Kidney (tissue), 14 donors: ENCODE measurements around the gene MAN1A1. TPM values are rescaled to one million over a fixed set of nuclear protein-coding genes. Genes with fewer than 3 reads are reported as not detected.

Source experiments
- DNase-seq, 5 donors: peaks; one replicate each; pipeline ENCODE4 v3.0.0-alpha.2; 2013 to 2020
- FAIRE-seq: peaks from 2 replicates; lab custom pipeline; 2012; peaks lifted over from hg19 to GRCh38; lab: Jason Lieb, UNC
- H3K27ac ChIP-seq, 2 donors: one replicate each; pipeline ENCODE4 v1.7.0; 2013; ENCODE audit warnings: low read depth in 2 of 2, low read length in 2 of 2, inconsistent platforms in 1 of 2
- H3K27me3 ChIP-seq: one replicate; pipeline ENCODE4 v1.7.1; 2013; ENCODE audit warnings: low read length, inconsistent platforms; ENCODE audit not compliant: control insufficient read depth, insufficient read depth
- H3K36me3 ChIP-seq, 3 donors: one replicate each; pipeline versions ENCODE4 v1.7.0 to v1.7.1; 2013; ENCODE audit warnings: low read length in 3 of 3, control low read depth in 1 of 3, inconsistent platforms in 1 of 3; ENCODE audit not compliant: insufficient read depth in 3 of 3, control insufficient read depth in 2 of 3
- H3K4me1 ChIP-seq, 3 donors: one replicate each; pipeline versions ENCODE4 v1.7.0 to v1.7.1; 2013; ENCODE audit warnings: low read length in 3 of 3, inconsistent platforms in 1 of 3, low read depth in 1 of 3; ENCODE audit not compliant: control insufficient read depth in 2 of 3, insufficient read depth in 2 of 3
- H3K4me3 ChIP-seq, 3 donors: one replicate each; pipeline versions ENCODE4 v1.7.0 to v1.8.1; 2013; ENCODE audit warnings: low read length in 3 of 3, control low read depth in 1 of 3, inconsistent platforms in 1 of 3
- H3K9ac ChIP-seq, 3 donors: one replicate each; pipeline versions ENCODE4 v1.7.0 to v1.7.1; 2013; ENCODE audit warnings: low read length in 3 of 3, control low read depth in 1 of 3, inconsistent platforms in 1 of 3
- H3K9me3 ChIP-seq, 3 donors: one replicate each; pipeline versions ENCODE4 v1.7.0 to v1.7.1; 2013; ENCODE audit warnings: low read length in 3 of 3, control low read depth in 1 of 3, inconsistent platforms in 1 of 3; ENCODE audit not compliant: control insufficient read depth in 2 of 3, insufficient read depth in 1 of 3
- intact Hi-C: fragments of 100-400 bp; cut with DNase I; formaldehyde crosslinking; loops from one replicate; pipeline ENCODE4 v1.11.1; 2022
- polyA plus RNA-seq: library from polyadenylated mRNA; stranded (reverse); fragments of 350-450 nt; fragmentation: Illumina TruSeq; extraction: RNeasy Lipid Tissue Mini Kit (QIAGEN cat#74804); gene quantifications from one replicate; pipeline ENCODE4 v1.2.3, GENCODE V29; 2014; ENCODE audit warnings: low read depth, low replicate concordance; ENCODE audit not compliant: insufficient read depth
- total RNA-seq: library from RNA; stranded (reverse); fragmentation: NEBNext Ultra II Directional; extraction: Animal tissue kit (Norgen Biotek cat#: 25700); gene quantifications from one replicate; pipeline ENCODE4 v1.2.1, GENCODE V29; 2021
- TF ChIP-seq, protein P1 (sequence below): IDR thresholded peaks from 3 replicates; pipeline ENCODE4 v1.5.1; 2012; ENCODE audit warnings: mild to moderate bottlenecking, moderate library complexity, borderline replicate concordance; ENCODE audit not compliant: insufficient read depth; ENCODE audit errors: extremely low read depth
- donor health status: control.
- donor health status: control.
- donor health status: control.
- donor health status: control.
- donor health status: control.
- donor health status: DM: yes; HTN: yes; CAD: no.
- donor health status: Normal renal cell carcinoma (clear cell type).

The MAN1A1 gene
- total and polyA plus RNA-seq, 2 donors from 2014 or later = 30.4 to 68.5 TPM

DNA sequence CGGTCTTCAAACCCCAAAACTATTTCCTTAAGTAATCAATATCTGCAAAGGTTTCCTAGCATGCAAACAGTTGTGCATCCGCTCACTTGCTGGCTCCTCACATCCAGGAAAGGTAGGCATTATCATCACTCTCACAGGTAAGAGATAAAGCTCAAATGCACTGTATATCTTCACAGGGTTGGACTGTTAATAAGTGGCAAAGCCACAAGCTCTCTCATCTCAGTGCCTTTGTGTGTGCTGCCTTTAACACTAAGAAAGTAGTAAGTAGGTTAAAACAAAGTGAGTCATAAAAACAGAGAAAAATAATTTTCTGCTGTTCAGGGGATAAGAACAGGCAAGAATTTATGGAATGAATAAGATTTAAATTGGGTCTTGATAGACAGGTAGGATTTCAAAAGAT is 21.3 kb downstream of the MAN1A1 start:
- no peaks in the 10 kb centered on the region for H3K9me3 ChIP-seq
- H3K36me3 ChIP-seq = peaks cover 0 to 9% (median 4%) of the 10 kb centered on the region in 3 donors
- H3K4me1 ChIP-seq = peaks cover 0 to 11% (median 4%) of the 10 kb centered on the region in 3 donors
- no peak overlapping the region for H3K27ac ChIP-seq
- no peak overlapping the region for H3K9ac ChIP-seq
- no peak for DNase-seq
- FAIRE-seq = no peak
- intact Hi-C loops = no loop called here
- H3K27me3 ChIP-seq = no peaks in the 10 kb centered on the region
- TF ChIP-seq, protein P1, sequence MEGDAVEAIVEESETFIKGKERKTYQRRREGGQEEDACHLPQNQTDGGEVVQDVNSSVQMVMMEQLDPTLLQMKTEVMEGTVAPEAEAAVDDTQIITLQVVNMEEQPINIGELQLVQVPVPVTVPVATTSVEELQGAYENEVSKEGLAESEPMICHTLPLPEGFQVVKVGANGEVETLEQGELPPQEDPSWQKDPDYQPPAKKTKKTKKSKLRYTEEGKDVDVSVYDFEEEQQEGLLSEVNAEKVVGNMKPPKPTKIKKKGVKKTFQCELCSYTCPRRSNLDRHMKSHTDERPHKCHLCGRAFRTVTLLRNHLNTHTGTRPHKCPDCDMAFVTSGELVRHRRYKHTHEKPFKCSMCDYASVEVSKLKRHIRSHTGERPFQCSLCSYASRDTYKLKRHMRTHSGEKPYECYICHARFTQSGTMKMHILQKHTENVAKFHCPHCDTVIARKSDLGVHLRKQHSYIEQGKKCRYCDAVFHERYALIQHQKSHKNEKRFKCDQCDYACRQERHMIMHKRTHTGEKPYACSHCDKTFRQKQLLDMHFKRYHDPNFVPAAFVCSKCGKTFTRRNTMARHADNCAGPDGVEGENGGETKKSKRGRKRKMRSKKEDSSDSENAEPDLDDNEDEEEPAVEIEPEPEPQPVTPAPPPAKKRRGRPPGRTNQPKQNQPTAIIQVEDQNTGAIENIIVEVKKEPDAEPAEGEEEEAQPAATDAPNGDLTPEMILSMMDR = no peak
- H3K4me3 ChIP-seq = no peak overlapping the region

DNA sequence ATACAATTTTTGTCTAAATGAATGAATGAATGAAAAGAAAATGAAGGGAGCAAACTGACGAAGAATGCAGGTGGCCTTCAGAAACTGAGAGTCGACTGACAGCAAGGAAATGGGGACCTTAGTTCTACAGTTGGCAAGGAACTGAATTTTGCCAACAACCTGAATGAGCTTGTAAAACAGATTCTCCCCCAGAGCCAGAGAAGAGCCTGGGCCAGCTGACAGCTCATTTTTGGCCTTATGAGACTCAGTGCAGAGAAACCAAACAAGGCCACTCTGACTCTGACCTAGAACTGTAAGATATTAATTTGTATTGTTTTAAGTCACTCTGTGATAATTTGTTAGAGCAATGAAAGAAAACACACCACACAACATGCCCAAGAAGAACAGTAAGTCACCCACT is 21.8 kb downstream of the MAN1A1 start:
- Histone ChIP-seq H3K36me3 (peaks cover 0 to 9% (median 4%) of the 10 kb centered on the region in 3 donors), H3K9ac (no peak overlapping the region), H3K27ac (no peak overlapping the region), H3K4me1 (peaks cover 0 to 11% (median 5%) of the 10 kb centered on the region in 3 donors), H3K27me3 (no peaks in the 10 kb centered on the region), H3K4me3 (no peak overlapping the region), H3K9me3 (no peaks in the 10 kb centered on the region)
- DNase-seq = no peak
- TF ChIP-seq, protein P1 = no peak
- no peak for FAIRE-seq
- intact Hi-C loops = no loop called here

DNA sequence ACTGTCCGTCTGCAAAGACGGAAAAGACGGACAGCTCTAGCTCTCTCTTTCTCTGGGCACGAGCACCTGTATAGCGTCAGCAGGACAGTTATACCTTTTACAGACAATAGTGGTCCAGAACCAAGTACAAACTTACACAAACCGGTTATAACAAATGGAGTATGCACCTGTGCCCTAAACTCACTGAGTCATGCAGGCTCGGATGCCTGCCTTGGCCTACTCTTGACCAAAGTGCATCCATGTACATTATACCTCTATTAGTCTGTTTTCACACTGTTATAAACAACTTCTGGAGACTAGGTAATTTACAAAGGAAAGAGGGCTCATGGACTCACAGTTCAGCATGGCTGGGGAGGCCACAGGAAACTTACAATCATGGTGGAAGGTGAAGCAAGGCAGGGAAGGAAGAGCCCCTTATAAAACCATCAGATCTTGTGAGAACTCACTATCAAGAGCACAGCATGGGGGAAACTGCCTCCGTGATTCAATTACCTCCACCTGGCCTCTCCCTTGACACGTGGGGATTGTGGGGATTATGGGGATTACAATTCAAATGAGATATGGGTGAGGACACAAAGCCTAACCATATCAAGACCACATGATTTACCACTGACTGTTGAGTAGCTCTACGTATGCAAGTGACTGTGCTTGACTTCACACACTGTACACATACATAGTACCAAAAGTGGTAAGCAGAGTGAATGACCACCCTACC is 23.1 kb downstream of the MAN1A1 start:
- peaks cover 0 to 11% (median 5%) of the 10 kb centered on the region in 3 donors for H3K4me1 ChIP-seq
- intact Hi-C loops = no loop called here
- no peaks in the 10 kb centered on the region for H3K9me3 ChIP-seq
- FAIRE-seq = no peak
- H3K27ac ChIP-seq = no peak overlapping the region
- H3K36me3 ChIP-seq = peaks cover 0 to 9% (median 6%) of the 10 kb centered on the region in 3 donors
- H3K27me3 ChIP-seq = no peaks in the 10 kb centered on the region
- no peak for DNase-seq
- H3K4me3 ChIP-seq = no peak overlapping the region
- H3K9ac ChIP-seq = no peak overlapping the region
- TF ChIP-seq, protein P1 = no peak
